Stimulated activated CD4-positive, alpha-beta T cell treated with anti-CD3 and anti-CD28 coated beads, TNF-alpha, amount 100 ng/mL, for 1 hour (primary cell): ENCODE measurements around the gene CDC42BPA.
"Not testable (repeated sequence)": the region's sequence is repeated elsewhere in the genome, so short reads cannot be mapped to it uniquely, and the experiment has no call there.

ENCODE experiments used
- DNase-seq, 3 donors: peaks; one replicate each; pipeline ENCODE4 v3.0.0-alpha.2; 2020; ENCODE audit warnings: low read depth in 3 of 3, low spot score in 1 of 3

CDC42BPA gene

DNA sequence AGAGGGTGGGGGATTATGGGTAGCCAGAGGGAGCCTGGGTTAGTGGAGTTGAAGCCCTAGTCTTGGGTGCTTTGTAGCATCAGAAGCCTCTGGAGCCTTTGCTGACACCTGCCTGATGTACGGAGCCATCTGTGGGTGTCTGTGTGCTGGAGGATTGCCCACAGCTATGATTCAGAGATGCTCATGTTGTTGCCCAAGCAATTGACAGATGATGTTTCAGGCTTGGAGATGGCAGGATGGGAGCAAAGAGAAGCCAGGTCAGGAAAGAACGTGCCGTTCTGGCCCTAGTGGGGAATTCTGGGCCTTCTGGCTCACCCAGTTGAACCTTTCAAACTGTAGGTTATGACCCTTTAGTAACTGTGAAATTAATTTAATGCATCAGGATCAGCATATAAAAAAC is 350.6 kb downstream of the CDC42BPA start:
- no peak for DNase-seq

DNA sequence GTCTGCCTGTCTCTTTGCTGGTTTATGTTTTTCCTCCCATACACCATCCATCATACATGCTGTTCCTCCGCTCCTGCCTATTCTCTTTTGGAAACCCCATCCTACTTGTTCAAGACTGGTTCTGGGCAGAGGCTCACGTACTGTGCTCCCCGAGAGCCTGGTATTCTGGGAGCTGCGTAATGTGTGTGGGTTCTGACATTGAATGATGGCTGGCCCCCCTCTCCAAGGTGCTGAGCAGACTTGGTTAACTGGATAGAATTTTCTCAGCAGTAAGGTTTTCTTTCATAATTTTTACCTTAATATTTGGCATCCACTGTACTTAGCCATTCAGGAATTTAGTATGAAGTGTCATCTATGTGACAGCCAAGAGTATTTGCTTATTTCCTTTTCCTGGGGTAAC is 351.6 kb downstream of the CDC42BPA start:
- no peak for DNase-seq

DNA sequence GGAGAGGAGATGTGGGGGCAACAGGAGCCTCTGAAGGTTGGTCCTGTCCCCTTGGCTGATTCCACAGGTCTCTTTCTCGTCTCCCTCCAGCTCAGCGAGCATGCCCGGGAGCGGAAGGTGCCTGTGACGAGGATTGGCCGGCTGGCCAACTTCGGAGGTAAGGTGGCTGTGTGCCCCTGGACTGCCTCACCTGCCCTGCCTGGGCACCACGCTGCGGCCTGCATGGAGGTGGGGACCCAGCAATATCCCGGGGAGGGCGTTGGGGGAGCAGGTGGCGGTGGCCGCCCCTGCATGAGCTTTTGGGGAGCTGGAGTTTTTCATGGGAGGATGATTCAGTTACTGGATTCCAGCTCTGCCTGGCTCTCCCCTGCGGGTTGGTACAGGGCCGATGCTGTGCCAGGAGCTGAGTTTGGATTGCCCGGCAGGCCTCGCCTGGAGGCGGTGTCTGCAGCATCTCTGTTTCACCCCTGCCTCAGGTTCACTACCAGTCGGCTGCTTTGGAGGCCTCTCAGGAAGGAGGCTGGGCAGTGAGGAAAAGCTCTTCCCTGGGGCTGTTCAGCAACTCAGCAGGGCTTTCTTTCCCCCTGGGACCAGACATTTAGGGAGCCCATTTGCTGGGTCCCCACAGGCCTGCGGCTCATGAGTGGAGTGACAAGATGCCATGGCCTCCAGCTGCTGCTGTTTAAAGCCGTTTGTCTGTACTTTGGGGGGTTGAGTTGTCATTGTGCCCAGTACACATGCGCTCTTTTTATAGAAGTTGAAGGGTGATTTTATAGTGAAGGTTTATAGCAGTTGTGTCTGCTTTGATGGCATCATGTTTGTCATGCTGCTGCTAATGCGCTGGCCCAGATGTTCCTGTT is 352.5 kb downstream of the CDC42BPA start:
- no peak for DNase-seq

GRCh38 chr1:226964611-226965486 is 353.4 kb downstream of the CDC42BPA start:
- no peak for DNase-seq

GRCh38 chr1:226964068-226964425 is 354.2 kb downstream of the CDC42BPA start:
- DNase-seq = no peak

DNA sequence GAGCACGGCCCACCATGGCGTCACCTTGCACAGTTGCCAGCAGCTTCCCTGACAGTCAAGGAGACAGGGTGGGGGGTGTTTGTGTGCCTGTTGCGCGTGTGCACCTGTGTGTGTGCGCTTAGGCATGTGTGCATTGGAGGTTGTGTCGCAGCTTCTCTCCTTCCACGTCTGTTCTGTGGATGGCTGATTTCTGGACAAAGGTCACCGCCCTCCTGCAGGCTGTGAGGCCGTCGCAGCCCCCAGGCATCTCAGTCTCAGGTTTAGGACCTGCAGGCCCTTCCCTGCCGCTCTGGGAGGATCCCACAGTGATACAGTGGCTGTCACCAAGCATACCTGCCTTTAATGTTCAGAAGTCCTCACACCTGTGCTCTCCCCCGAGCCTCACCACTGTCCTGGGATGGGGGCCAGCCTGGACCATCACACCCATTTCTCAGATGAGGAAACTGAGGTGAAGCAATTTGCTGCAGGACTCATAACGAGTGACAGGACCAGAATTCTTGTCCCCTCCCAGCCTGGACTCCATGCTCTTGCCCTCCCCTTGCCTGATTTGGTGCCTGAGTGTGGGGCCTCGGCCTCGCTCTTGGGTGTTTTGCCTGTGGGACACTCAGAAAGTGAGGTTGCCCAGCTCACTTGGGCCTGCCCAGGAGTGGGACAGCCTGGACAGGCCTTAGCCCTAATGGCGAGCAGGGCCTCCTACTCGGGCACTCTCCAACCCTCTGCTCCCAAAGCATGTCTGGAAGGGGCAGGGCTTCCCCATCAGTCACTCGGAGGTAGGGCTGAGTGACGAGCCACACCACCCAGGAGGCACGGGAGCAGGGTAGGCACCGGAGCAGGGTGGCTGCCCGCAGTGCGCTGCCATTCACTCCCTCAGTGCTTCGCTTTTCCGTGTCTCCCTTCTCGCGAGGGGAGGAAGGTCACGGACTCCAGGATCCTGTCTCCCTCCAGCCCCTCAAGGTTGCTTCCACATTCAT is 355.6 kb downstream of the CDC42BPA start:
- DNase-seq = no peak

GRCh38 chr1:226960944-226961765 is 357.1 kb downstream of the CDC42BPA start:
- DNase-seq = no peak

DNA sequence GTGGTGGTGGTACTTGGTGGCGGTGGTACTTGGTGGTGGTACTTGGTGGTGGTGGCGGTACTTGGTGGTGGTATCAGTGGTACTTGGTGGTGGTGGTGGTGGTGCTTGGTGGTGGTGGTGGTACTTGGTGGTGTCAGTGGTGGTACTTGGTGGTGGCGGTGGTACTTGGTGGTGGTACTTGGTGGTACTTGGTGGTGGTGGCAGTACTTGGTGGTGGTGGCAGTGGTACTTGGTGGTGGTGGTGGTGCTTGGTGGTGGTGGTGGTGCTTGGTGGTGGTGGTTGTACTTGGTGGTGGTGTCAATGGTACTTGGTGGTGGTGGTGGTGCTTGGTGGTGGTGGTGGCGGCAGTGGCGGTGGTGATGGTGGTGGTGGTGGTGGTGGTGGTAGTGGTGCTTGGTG is 358.0 kb downstream of the CDC42BPA start:
- no peak for DNase-seq

DNA sequence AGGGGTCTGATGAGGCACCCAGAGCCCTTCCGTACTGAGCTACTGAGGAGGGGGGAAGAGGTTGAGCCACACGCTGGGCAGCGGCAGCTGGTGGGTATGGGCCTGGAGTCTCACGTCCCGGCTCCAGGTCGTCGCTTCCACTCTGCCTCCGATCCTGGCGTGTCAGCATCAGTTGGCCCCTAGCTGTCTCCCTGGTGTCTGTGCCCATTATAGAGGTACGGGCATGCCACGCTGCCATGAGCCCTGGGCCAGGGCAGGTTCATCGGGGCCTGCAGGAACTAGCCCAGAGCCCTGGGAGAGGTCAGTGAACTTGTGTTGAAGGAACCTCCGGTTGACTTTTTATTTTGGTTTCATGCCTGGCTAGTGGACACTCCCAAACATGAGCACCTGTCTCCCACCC is 360.0 kb downstream of the CDC42BPA start:
- no peak for DNase-seq

- DNase-seq = no peak
These were observed 360.6 kb downstream of the CDC42BPA start for GRCh38 chr1:226957714-226958113.

DNA sequence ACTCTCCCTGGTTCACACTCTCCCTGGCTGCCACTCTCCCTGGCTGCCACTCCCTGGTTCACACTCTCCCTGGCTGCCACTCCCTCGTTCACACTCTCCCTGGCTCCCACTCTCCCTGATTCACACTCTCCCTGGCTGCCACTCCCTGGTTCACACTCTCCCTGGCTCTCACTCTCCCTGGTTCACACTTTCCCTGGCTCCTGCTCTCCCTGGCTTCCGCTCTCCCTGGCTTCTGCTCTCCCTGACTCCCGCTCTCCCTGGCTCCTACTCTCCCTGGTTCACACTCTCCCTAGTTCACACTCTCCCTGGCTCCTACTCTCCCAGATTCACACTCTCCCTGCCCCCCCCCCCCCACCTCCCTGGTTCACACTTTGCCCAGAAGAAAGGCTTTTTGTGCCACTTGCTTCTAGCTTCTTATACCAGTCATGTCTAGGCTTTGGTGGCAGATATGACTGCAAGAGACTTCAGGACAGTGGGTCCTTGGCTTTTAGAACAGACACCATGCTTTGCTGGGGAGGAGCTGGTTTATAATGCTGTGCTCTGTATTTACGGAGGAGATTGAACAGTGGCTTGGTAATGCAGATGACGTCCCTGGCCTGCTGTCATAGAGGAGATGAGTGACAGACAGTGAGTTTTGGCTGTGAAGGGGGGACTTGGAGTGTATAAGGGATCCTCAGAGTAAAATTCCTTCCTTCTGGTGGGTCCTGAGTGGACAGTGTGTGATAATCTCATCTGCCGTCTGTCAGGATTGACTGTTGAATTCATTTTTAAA is 361.2 kb downstream of the CDC42BPA start:
- DNase-seq = no peak

- not testable (repeated sequence) for DNase-seq
These were observed 362.4 kb downstream of the CDC42BPA start for GRCh38 chr1:226955857-226956256.

GRCh38 chr1:226954777-226955176 is 363.5 kb downstream of the CDC42BPA start:
- no peak for DNase-seq

DNA sequence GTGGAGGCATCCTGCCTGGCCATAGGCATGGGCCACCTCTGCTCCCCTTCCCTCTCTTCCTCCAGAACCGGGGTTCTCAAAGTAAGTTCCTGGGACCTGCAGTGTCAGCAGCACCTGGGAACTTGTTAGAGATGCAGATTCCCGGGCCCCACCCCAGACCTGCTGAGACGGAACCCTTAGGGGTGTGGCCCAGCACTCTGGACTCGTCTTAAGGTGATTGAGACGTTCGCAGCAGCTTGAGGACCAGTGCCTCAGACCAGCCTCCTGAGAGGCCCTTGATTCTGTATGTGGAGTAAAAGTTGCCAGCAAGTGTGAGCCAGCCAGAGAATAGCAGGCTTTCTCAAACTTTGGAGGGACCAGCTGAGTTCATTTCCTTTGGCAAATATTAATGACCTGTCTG is 364.0 kb downstream of the CDC42BPA start:
- DNase-seq = no peak

- DNase-seq = no peak
These were observed 365.0 kb downstream of the CDC42BPA start for GRCh38 chr1:226953175-226953800.

DNA sequence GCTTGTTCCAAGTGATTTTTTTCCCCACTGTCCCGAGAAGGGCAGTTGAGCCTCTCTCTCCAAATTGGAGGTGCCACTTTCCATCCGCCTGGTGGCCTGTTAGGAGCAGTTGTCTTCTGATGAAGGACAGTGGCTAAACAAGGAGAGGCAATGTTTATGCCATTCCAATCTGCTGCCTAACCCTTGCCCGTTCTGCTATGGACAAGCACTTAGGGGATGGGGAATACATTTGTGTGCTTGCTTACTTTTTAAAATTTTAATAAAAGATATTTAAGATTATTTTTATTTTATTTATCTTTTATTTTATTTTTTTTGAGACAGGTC is 366.2 kb downstream of the CDC42BPA start:
- DNase-seq = no peak

DNA sequence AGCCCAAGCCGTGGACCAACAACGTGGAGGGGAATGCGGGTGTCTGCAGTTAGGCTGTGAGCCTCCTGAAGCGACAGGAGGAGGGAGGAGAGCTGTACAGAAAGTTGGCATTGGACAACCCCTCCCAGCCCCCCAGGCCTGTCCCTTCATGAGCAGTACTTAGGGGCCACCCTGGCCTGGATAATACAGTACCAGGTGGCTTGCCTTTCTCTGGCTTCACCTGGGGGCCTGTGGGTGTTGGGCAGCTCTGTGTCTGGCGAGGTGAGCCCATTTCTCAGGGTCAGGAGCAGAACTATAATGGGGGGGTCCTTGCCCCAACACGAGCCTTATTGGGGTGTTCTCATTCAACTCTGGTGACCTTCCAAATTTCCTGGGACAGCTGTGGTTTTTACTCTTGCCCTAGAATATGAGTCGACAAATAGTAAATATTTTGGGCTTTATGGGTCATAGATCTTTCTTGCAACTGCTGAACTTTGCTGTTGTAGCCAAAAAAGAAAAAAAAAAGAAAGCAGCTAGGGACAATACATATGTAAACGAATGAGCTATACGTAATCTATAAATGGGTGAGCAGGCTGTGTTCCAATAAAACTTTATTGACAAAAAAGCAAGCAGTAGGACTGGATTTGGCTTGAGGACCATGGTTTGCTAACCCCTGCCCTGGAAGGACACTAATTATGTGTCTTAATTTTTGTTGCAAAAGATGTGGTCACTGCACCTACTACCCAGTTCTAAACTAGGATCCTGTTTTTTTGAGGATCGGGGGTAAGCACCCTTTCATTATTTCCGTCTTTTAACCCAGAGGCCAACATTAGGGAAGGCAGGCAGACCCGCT is 366.8 kb downstream of the CDC42BPA start:
- no peak for DNase-seq

- no peak for DNase-seq
These were observed 367.4 kb downstream of the CDC42BPA start for GRCh38 chr1:226950871-226951270.
